ENCODE data around the gene NTM.

The NTM gene

DNA sequence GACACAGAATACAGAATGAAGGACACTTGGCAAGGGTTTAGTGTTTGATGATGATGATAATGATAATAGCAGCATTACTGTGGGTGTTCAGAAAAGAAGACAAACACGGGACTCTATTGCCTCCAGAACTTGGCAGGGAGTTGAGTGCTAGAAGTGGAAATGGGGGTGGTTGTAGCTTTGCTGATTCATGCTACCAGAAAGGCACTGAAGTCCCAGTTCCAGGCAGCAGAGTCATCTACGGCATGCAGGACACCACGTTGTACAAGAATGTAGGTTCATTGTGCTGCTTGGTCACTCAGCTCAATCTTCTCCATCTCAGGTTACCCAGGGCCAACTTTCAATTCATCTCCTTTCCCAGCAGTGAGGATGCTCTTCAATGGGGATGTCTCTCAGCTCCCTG, 115.7 kb downstream of the NTM start:
- TF ChIP-seq, protein P1, sequence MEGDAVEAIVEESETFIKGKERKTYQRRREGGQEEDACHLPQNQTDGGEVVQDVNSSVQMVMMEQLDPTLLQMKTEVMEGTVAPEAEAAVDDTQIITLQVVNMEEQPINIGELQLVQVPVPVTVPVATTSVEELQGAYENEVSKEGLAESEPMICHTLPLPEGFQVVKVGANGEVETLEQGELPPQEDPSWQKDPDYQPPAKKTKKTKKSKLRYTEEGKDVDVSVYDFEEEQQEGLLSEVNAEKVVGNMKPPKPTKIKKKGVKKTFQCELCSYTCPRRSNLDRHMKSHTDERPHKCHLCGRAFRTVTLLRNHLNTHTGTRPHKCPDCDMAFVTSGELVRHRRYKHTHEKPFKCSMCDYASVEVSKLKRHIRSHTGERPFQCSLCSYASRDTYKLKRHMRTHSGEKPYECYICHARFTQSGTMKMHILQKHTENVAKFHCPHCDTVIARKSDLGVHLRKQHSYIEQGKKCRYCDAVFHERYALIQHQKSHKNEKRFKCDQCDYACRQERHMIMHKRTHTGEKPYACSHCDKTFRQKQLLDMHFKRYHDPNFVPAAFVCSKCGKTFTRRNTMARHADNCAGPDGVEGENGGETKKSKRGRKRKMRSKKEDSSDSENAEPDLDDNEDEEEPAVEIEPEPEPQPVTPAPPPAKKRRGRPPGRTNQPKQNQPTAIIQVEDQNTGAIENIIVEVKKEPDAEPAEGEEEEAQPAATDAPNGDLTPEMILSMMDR (conservative IDR thresholded peaks at IDR 0.05; ENCODE audit: low read length): no peak
- no peak for TF ChIP-seq EZH2phosphoT487 (IDR thresholded peaks at IDR 0.05; ENCODE audit: borderline replicate concordance)
- Histone ChIP-seq H3K36me3 (ENCODE audit: insufficient read depth, low read length) (no peaks in the 10 kb centered on the region), H2AFZ (ENCODE audit: low read length) (no peak overlapping the region), H3F3A (ENCODE audit: low read depth) (no peaks in the 10 kb centered on the region), H3K79me2 (ENCODE audit: insufficient read depth, low read length) (no peaks in the 10 kb centered on the region), H3K4me1 (ENCODE audit: insufficient read depth, low read length, poor library complexity, severe bottlenecking) (no peaks in the 10 kb centered on the region), H3K27me3 (ENCODE audit: insufficient read depth, low read length, poor library complexity, severe bottlenecking) (no peaks in the 10 kb centered on the region), H3K9me3 (ENCODE audit: insufficient read depth, low read depth, low read length) (no peaks in the 10 kb centered on the region), H4K20me1 (ENCODE audit: insufficient read depth, low read length, poor library complexity, severe bottlenecking) (no peaks in the 10 kb centered on the region), H3K9me2 (replicated peaks; ENCODE audit: low read depth, low read length) (no peaks in the 10 kb centered on the region), H3K4me3 (ENCODE audit: low read length, poor library complexity, severe bottlenecking) (no peak overlapping the region), H3K4me2 (ENCODE audit: low read depth, low read length, poor library complexity, severe bottlenecking) (no peak overlapping the region), H3K9ac (ENCODE audit: low read depth, low read length, poor library complexity, severe bottlenecking) (no peak overlapping the region)

DNA sequence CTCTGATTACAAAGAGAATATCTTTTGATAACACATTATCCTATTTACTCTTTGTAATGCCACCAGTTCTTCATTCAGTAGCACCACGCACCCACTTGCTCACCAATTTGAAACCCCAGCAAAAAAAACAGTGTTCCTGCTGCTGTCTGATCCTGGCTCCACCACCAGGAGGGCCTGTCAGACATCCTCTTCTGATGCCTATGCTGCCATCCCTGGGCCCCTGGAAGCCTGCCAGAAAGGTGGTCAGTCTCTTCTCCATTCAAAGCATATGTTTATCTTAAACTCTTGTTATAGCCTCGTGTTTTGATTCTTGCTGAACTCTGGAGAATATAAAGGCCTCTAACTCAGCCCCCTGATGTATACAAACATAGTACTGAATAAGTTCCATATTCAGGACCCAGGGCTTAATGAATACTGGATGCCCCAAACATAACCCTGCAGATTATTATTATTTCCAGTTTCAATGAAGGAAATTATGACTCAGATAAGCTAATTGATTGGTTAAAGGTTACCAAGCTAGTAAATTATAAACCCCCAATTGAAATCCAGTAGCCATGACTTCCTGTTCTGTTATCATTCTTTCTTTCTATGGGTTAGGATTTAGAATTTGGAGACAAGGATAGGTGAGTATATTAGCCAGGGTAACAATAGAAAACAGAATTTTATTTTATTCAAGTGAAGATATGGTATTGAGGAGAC, 116.7 kb downstream of the NTM start:
- Histone ChIP-seq H3K9me2 (replicated peaks; ENCODE audit: low read depth, low read length) (no peaks in the 10 kb centered on the region), H3K79me2 (ENCODE audit: insufficient read depth, low read length) (no peaks in the 10 kb centered on the region), H3K9ac (ENCODE audit: low read depth, low read length, poor library complexity, severe bottlenecking) (no peak overlapping the region), H3K27me3 (ENCODE audit: insufficient read depth, low read length, poor library complexity, severe bottlenecking) (no peaks in the 10 kb centered on the region), H3K4me1 (ENCODE audit: insufficient read depth, low read length, poor library complexity, severe bottlenecking) (no peaks in the 10 kb centered on the region), H4K20me1 (ENCODE audit: insufficient read depth, low read length, poor library complexity, severe bottlenecking) (no peaks in the 10 kb centered on the region), H2AFZ (ENCODE audit: low read length) (no peak overlapping the region), H3K4me2 (ENCODE audit: low read depth, low read length, poor library complexity, severe bottlenecking) (no peak overlapping the region), H3K36me3 (ENCODE audit: insufficient read depth, low read length) (no peaks in the 10 kb centered on the region), H3K9me3 (ENCODE audit: insufficient read depth, low read depth, low read length) (no peaks in the 10 kb centered on the region), H3F3A (ENCODE audit: low read depth) (no peaks in the 10 kb centered on the region), H3K4me3 (ENCODE audit: low read length, poor library complexity, severe bottlenecking) (no peak overlapping the region)
- TF ChIP-seq EZH2phosphoT487 (IDR thresholded peaks at IDR 0.05; ENCODE audit: borderline replicate concordance): no peak
- TF ChIP-seq, protein P1 (conservative IDR thresholded peaks at IDR 0.05; ENCODE audit: low read length): no peak

DNA sequence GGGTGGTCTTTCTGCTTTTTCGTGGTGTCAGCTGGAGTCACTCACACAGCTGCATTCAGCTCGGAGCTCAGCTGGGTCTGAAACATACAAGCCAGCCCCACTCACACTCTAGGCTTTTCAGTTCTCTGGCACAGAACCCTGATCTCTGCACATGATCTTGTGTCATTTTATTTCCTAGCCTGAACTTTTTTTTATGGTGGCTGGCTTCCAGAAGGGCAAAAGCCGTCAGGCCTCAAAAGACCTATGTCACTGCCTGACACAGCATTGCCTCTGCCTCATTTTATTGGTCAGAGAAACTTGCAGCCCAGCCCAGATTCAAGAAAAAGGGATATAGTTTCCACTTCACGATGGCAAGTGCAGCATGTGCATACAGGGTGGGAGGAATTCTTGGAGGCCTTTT, 117.8 kb downstream of the NTM start:
- no peaks in the 10 kb centered on the region for H3F3A ChIP-seq (ENCODE audit: low read depth)
- no peaks in the 10 kb centered on the region for H3K27me3 ChIP-seq (ENCODE audit: insufficient read depth, low read length, poor library complexity, severe bottlenecking)
- no peak overlapping the region for H3K4me2 ChIP-seq (ENCODE audit: low read depth, low read length, poor library complexity, severe bottlenecking)
- no peaks in the 10 kb centered on the region for H3K9me3 ChIP-seq (ENCODE audit: insufficient read depth, low read depth, low read length)
- H3K4me3 ChIP-seq (ENCODE audit: low read length, poor library complexity, severe bottlenecking): no peak overlapping the region
- TF ChIP-seq, protein P1 (conservative IDR thresholded peaks at IDR 0.05; ENCODE audit: low read length): no peak
- TF ChIP-seq EZH2phosphoT487 (IDR thresholded peaks at IDR 0.05; ENCODE audit: borderline replicate concordance): no peak
- H3K79me2 ChIP-seq (ENCODE audit: insufficient read depth, low read length): no peaks in the 10 kb centered on the region
- H3K36me3 ChIP-seq (ENCODE audit: insufficient read depth, low read length): no peaks in the 10 kb centered on the region
- H3K9ac ChIP-seq (ENCODE audit: low read depth, low read length, poor library complexity, severe bottlenecking): no peak overlapping the region
- no peak overlapping the region for H2AFZ ChIP-seq (ENCODE audit: low read length)
- H3K9me2 ChIP-seq (replicated peaks; ENCODE audit: low read depth, low read length): no peaks in the 10 kb centered on the region
- H3K4me1 ChIP-seq (ENCODE audit: insufficient read depth, low read length, poor library complexity, severe bottlenecking): no peaks in the 10 kb centered on the region
- H4K20me1 ChIP-seq (ENCODE audit: insufficient read depth, low read length, poor library complexity, severe bottlenecking): no peaks in the 10 kb centered on the region

Data from Loucy (cell line).